Measurements from ENCODE around the gene IGSF9.

The IGSF9 gene

DNA sequence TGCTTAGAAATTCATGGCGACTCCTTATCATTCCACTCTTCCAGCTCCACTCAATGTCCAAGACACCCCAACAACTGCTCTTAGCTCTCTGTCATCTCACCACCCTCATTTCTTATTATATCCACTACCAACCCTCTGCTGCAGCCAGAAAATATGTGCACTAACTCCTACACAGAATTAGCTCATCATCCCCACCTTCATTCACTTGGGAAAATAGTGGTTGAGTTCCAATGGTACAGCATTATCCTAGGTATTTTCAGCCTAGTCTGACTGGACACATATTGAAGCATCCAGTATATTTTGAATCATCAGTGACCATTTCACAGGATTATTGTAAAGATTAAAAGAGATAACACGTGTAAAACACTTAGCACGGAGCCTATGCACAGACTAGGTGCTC, 66.3 kb downstream of the IGSF9 start:
- H3K36me3 Mint-ChIP-seq = no peaks in the 10 kb centered on the region
- no peaks in the 10 kb centered on the region for H3K9me3 Mint-ChIP-seq (ENCODE audit: low read depth)
- H3K4me1 Mint-ChIP-seq (ENCODE audit: low read depth) = no peaks in the 10 kb centered on the region
- H3K27me3 Mint-ChIP-seq = peaks cover 3% of the 10 kb centered on the region
- H3K27ac Mint-ChIP-seq = no peak overlapping the region
- no peak overlapping the region for H3K4me3 Mint-ChIP-seq

DNA sequence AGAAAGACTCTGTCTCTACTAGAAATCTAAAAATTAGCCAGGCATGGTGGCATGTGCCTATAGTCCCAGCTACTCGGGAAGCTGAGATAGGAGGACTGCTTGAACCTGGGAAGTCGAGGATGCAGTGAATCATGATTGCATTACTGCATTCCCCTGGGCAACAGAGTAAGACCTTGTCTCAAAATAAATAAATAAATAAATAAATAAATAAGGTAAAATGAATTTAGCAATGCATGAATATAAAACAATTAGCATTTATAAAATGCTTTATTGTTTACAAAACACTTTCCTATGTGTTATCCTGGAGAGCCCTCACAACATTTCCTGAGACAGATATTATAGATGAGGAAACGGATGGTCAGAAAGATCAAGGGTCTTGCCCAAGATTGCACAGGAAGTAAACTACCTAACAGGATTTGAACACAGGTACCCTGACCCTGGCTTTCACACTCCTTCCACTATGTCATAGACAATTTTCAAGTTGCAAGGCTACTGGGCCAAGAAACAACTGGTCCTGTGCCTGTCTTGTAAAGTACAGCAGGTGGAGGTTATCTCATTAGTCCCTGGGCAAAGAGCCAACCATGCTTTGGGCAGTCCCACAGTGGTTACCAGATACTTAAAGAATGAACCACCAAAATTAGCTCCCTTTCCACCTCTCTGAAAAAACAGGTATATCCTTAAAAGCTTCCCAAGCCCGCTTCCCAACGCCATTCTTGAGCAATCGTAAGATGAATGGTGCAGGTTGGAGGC, 67.5 kb downstream of the IGSF9 start:
- no peaks in the 10 kb centered on the region for H3K4me1 Mint-ChIP-seq (ENCODE audit: low read depth)
- H3K27ac Mint-ChIP-seq = no peak overlapping the region
- H3K9me3 Mint-ChIP-seq (ENCODE audit: low read depth) = no peaks in the 10 kb centered on the region
- no peak overlapping the region for H3K4me3 Mint-ChIP-seq
- H3K36me3 Mint-ChIP-seq = no peaks in the 10 kb centered on the region
- H3K27me3 Mint-ChIP-seq = peaks cover 4% of the 10 kb centered on the region
